Motor neuron (in vitro differentiated cells): ENCODE measurements around the gene SLC4A1AP. TPM values are rescaled to one million over a fixed set of nuclear protein-coding genes. Genes with fewer than 3 reads are reported as not detected.

ENCODE experiments used
- ATAC-seq, 8 experiments: fragments of 200-7000 bp; cut with Tn5 transposase; replicated peaks in 6 of 8; 2 replicates each; pipeline ENCODE4 v1.8.0; 2021; ENCODE audit warnings: mild to moderate bottlenecking in 8 of 8, moderate library complexity in 8 of 8
- H3K27ac ChIP-seq, 2 donors: fragments of 250-450 bp; sonication (Bioruptor Pico); 2 replicates each; pipeline ENCODE4 v1.9.0; 2021; ENCODE audit warnings: antibody characterized with exemption in 2 of 2, mild to moderate bottlenecking in 2 of 2, moderate library complexity in 1 of 2
- H3K4me1 ChIP-seq, 2 donors: fragments of 250-450 bp; sonication (Bioruptor Pico); replicated peaks in 1 of 2; 2 replicates each; pipeline ENCODE4 v1.6.1; 2021; ENCODE audit warnings: antibody characterized with exemption in 2 of 2, mild to moderate bottlenecking in 2 of 2, moderate library complexity in 1 of 2
- H3K4me3 ChIP-seq, 5 donors: fragments of 250-450 bp; sonication (Bioruptor Pico); 2 replicates each; pipeline ENCODE4 v1.9.0; 2021; ENCODE audit warnings: antibody characterized with exemption in 5 of 5, mild to moderate bottlenecking in 5 of 5, moderate library complexity in 4 of 5
- WGBS, 10 experiments: fragments of 450-650 bp; shearing (Covaris generic); methylation state at CpG; one replicate each; pipeline ENCODE4 v1.0.0; 2022; 5-methylcytosine and 5-hydroxymethylcytosine counted together
- in situ Hi-C, 9 experiments: fragments of 400-800 bp; cut with MboI; loops; one replicate each; pipeline ENCODE4 v1.15.0; 2021; ENCODE audit warnings: low sequenced_read_pairs in 9 of 9, low pct_unique_long_range_greater_than_20kb in 2 of 9; ENCODE audit not compliant: unreplicated experiment in 9 of 9
- total RNA-seq, 8 experiments: library from RNA; unstranded; fragments of 300-600 nt; gene quantifications; 2 replicates each; pipeline versions ENCODE4 v1.2.3 to v1.2.4, GENCODE V29; 2022

The SLC4A1AP gene
- total RNA-seq, 8 experiments from 2014 or later: 26.3 to 35.6 (median 29.9) TPM

GRCh38 chr2:27742571-27742970, 78.9 kb downstream of the SLC4A1AP start:
- in situ Hi-C loops: loop anchor here in 1 of 9 experiments (25.0 kb wide), 1 partner anchor 670 kb away; no protein-coding TSS in a partner anchor
- 85 to 100% (median 97%) methylated on average over 1 to 8 of the region's 9 CpGs; no CpG with 5 or more reads in 2 of the 10 experiments for WGBS, 10 experiments
- H3K4me1 ChIP-seq: no peaks in the 10 kb centered on the region
- ATAC-seq: no peak
- no peak overlapping the region for H3K4me3 ChIP-seq
- no peak overlapping the region for H3K27ac ChIP-seq

Other genes starting within 250 kb of the SLC4A1AP start
- gene NRBP1, start 235.3 kb upstream of the SLC4A1AP start, total RNA-seq: 100 to 1,000 TPM in 1 of 8 experiments, 10 to 100 TPM in 7; 48.8 to 108 (median 77.5) TPM
- gene KRTCAP3, start 221.5 kb upstream of the SLC4A1AP start, total RNA-seq: 1 to 10 TPM in 6 of 8 experiments, under 1 TPM in 1, not detected in 1; 0.54 to 3.2 (median 1.7) TPM
- gene IFT172, start 174.1 kb upstream of the SLC4A1AP start, total RNA-seq: 10 to 100 TPM; 16.8 to 44.0 (median 24.7) TPM
- gene FNDC4, start 168.7 kb upstream of the SLC4A1AP start, total RNA-seq: 10 to 100 TPM in 1 of 8 experiments, 1 to 10 TPM in 7; 2.8 to 74.2 (median 6.8) TPM
- gene GCKR, start 167.1 kb upstream of the SLC4A1AP start, total RNA-seq: 1 to 10 TPM in 2 of 8 experiments, under 1 TPM in 5, not detected in 1; 0.16 to 2.4 (median 0.66) TPM
- gene ZNF512, start 80.8 kb upstream of the SLC4A1AP start, total RNA-seq: 10 to 100 TPM; 15.7 to 67.2 (median 51.4) TPM
- gene CCDC121, start 34.9 kb upstream of the SLC4A1AP start, total RNA-seq: 10 to 100 TPM in 1 of 8 experiments, 1 to 10 TPM in 7; 2.4 to 18.5 (median 6.5) TPM
- gene GPN1, start 34.8 kb upstream of the SLC4A1AP start, total RNA-seq: 10 to 100 TPM; 22.5 to 67.6 (median 32.5) TPM
- 10 to 100 TPM; 33.9 to 59.7 (median 40.3) TPM for gene SUPT7L, start 275 bp upstream of the SLC4A1AP start, total RNA-seq
- gene MRPL33, start 107.8 kb downstream of the SLC4A1AP start, total RNA-seq: 100 to 1,000 TPM; 152 to 352 (median 169) TPM
- gene RBKS, start 226.5 kb downstream of the SLC4A1AP start, total RNA-seq: 1 to 10 TPM; 2.4 to 9.7 (median 3.6) TPM
- 100 to 1,000 TPM in 1 of 8 experiments, 10 to 100 TPM in 7; 16.4 to 110 (median 36.4) TPM for gene BABAM2, start 226.8 kb downstream of the SLC4A1AP start, total RNA-seq